GM10248 (cell line): ENCODE results near the gene SCGB3A1.
A peak's percentile ranks its signal among the peaks of the same experiment; 100 is the strongest.

Source experiments
- CTCF ChIA-PET: fragments of 300-600 bp; sonication (Branson Sonifier 250); formaldehyde crosslinking; extraction: SDS; loops from one replicate; lab custom pipeline; 2021; ENCODE audit warnings: antibody characterized with exemption; lab: Yijun Ruan, JAX
- POLR2A ChIA-PET: fragments of 350-650 bp; sonication (Branson Sonifier 250); formaldehyde crosslinking; extraction: SDS; loops from one replicate; lab custom pipeline; 2020; ENCODE audit warnings: antibody characterized with exemption; lab: Yijun Ruan, JAX
- DNase-seq: peaks from one replicate; pipeline ENCODE4 v3.0.0; 2012; ENCODE audit errors: extremely low spot score
- CTCF ChIP-seq: IDR thresholded peaks from 2 replicates; pipeline ENCODE4 v1.5.1; 2012; ENCODE audit warnings: mild to moderate bottlenecking, low read depth; ENCODE audit errors: extremely low read depth, missing control alignments, control extremely low read depth

SCGB3A1 gene

DNA sequence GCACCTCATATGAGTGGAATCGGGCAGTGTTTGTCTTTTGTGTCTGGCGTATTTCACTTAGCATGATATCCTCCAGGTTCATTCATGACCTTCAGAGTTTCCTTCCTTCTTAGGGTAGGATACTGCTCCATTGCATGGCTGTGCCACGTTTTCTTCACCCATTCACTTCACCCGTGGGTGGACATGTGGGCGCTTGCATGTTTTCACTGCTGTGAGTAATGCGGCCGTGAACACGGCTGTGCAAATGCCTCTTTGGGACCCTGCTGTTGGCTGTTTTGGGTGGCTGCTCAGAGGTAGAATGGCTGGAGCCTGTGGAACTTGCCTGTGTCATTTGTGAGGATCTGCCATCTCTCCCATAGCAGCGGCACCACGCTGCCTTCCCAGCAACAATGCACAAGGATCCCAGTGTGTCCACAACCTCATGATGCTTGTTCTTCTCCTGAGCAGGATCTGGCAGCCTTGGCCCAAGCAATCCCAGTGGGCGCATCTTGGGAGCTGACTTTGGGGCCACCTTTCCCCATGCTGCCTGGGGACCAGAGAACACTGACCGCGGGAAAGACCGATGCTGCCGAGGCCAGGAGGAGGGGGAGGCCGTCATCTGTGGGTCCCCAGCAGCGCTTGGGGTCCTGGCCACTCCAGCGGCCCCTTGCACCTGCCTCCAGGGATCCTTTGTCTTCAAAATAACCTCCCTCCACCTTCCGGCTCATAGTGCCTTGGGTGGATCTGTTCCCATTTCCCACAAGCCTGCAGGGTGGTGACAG is 2.3 kb upstream of the SCGB3A1 start:
- ChIA-PET CTCF (no interaction called here), POLR2A (no interaction called here)
- no peak for DNase-seq
- TF ChIP-seq CTCF: no peak

GRCh38 chr5:180592176-180592575 is 877 bp upstream of the SCGB3A1 start:
- POLR2A ChIA-PET: no interaction called here
- no peak for TF ChIP-seq CTCF
- CTCF ChIA-PET: no interaction called here
- no peak for DNase-seq

DNA sequence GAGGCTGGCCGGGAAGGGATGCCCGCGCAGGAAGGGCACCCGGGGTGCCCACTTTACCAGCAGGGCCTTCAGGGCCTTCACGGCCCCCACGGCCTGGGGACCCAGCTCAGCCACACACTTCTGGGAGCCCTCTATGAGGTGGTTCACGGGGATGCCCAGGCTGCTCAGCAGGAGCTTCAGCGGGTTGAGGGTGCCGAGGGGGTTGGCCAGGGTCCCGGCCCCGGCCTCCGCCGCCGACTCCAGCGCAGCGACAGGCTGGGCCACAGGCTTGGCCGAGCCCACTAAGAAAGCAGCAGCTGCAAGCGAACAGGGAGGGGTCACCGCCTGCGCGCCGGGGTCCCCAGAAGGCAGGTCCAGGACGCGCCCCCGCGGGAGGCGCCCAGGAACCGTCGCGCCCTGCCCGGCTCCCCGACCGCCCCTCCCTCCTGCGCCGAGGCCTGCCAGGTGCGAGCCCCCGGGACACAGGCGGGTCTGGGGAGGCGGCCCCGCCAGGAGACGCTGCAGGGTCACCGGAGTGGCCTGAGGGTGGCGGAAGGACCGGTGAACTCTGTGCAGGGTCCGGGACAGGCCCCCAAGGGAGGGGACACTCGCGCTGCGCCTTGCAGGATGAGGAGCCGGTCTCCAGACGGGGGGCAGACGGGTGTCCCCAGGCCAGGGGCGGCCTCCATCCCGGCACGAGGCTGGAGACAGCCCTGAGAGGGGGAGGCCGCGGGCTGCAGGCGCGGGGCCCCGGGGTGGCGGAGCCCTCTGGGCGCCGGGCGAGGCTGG is 572 bp downstream of the SCGB3A1 start:
- ChIA-PET POLR2A (no interaction called here), CTCF (no interaction called here)
- DNase-seq: peak; percentile 15
- TF ChIP-seq CTCF: no peak

DNA sequence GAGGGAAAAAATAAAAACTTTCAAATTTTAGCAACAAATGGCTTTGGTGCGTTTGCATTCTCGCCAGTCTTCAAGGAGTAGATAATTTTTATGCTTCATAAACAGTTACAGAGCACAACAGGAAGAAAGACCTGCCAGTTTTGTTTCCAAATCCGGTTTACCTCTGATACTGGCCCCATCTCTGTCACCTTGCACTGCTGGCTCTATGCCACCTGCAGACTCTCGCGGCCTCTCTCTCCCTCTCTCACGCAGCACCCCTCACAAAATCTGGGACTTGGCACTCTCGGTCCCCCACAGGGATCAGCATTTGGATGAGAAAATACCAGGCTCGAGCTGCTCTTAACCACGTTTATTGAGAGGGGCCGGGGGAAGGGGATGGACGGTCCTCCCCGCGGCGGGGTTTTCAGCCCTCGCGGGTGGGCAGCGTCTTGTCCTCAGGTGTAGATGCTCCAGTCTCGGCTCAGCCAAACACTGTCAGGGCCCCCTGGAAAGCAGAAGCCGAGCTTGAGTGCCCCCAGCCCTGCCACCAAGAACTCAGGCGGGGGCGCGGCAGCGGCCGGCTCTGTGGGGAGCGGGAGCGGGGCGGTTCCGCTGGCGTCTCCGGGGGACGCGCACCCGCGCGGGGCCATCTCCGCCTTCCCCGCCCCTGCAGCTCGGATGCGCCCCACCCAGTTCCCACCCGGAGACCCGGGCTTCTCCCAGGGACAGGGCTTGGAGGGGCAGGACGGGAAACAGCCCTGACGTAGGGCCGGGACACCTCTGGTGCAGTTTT is 1.3 kb downstream of the SCGB3A1 start:
- no peak for TF ChIP-seq CTCF
- CTCF ChIA-PET: no interaction called here
- POLR2A ChIA-PET: no interaction called here
- DNase-seq: no peak

DNA sequence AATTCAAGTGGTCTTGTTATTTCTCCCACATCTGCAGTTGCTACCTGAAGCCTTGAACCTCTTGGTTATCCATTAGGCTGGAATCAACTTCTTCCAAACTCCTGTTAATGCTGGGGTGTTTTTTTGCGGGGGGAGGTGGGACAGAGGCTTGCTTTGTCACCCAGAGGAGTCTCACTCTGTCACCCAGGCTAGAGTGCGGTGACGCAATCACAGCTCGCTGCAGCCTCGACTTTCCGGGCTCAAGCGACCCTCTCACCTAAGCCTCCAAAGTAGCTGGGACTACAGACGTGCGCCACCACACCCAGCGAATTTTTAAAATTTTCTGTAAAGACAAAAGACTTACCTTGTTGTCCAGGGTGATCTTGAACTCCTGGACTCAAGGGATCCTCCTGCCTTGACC is 4.4 kb downstream of the SCGB3A1 start:
- ChIA-PET POLR2A (no interaction called here), CTCF (interaction anchor here (0.7 kb wide), 1 partner anchor 14 kb away, joined by 3 read pairs; no protein-coding TSS in a partner anchor)
- no peak for TF ChIP-seq CTCF
- no peak for DNase-seq

DNA sequence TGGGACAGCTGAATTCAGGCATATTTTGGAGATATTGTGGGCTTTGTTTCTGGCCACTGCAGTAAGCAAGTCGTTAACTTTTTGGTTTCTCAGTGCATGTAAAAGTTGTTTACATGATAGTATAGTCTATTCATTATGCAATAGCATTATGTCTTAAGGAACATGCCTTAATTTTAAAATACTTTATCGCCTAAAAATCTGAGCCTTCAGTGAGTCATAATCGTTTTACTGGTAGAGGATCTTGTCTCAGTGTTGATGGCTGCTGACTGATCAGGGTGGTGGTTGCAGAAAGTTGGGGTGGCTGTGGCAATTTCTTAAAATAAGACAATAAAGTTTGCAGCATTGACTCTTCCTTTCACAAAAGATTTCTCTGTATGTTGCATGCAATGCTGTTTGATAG is 5.1 kb downstream of the SCGB3A1 start:
- ChIA-PET CTCF (no interaction called here), POLR2A (no interaction called here)
- no peak for TF ChIP-seq CTCF
- DNase-seq: no peak
